HepG2 (cell line): ENCODE measurements around the gene HSPB8. TPM values are rescaled to one million over a fixed set of nuclear protein-coding genes. Genes with fewer than 3 reads are reported as not detected.

Experiments
- ATAC-seq: fragments of 200-7000 bp; cut with Tn5 transposase; 3 replicates; pipeline ENCODE4 v1.9.1; 2020; ENCODE audit warnings: mild to moderate bottlenecking, moderate library complexity
- BruUV-seq: library from RNA; stranded (reverse); fragments of 400-500 nt; replicated peaks from 2 replicates; lab custom pipeline; 2021; lab: Mats Ljungman, UMichigan
- CTCF ChIA-PET: fragments of 300-600 bp; formaldehyde crosslinking; extraction: SDS; loops from one replicate; lab custom pipeline; 2021; ENCODE audit warnings: low total read pairs, inconsistent platforms, low intra/inter-chr PET ratio; lab: Yijun Ruan, JAX
- POLR2A ChIA-PET: fragments of 350-600 bp; sonication (Branson Sonifier 250); formaldehyde crosslinking; loops from one replicate; lab custom pipeline; 2020; ENCODE audit warnings: antibody characterized with exemption, inconsistent platforms; lab: Yijun Ruan, JAX
- DNase-seq: peaks from one replicate; pipeline ENCODE4 v3.0.0-alpha.2; 2015; ENCODE audit warnings: low spot score
- FAIRE-seq: peaks from 3 replicates; lab custom pipeline; 2011; peaks lifted over from hg19 to GRCh38; lab: Jason Lieb, UNC
- H2AFZ ChIP-seq: one replicate; pipeline ENCODE4 v1.6.1; 2011; ENCODE audit warnings: low read length, inconsistent platforms
- H3K27ac ChIP-seq: fragments of 300-600 bp; 3 replicates; pipeline ENCODE4 v1.8.0; 2011; ENCODE audit warnings: mixed run types, mild to moderate bottlenecking, mixed read lengths, low read length, inconsistent platforms; ENCODE audit not compliant: insufficient read depth; ENCODE audit errors: extremely low read length
- H3K27me3 ChIP-seq, 2 experiments: fragments of 200-600 bp in 1 of 2; 2 replicates in 1 of 2; 3 replicates in 1 of 2; pipeline versions ENCODE4 v1.6.0 to v1.8.0; 2011; ENCODE audit warnings: low read length in 2 of 2, mild to moderate bottlenecking in 2 of 2, moderate library complexity in 2 of 2, inconsistent platforms in 1 of 2; ENCODE audit not compliant: insufficient read depth in 2 of 2, control insufficient read depth in 1 of 2
- H3K36me3 ChIP-seq, 2 experiments: fragments of 200-600 bp in 1 of 2; replicated peaks in 1 of 2; 2 replicates in 1 of 2; 3 replicates in 1 of 2; pipeline versions ENCODE4 v1.5.1 to v1.8.0; 2011; ENCODE audit warnings: low read length in 2 of 2, inconsistent platforms in 1 of 2; ENCODE audit not compliant: insufficient read depth in 2 of 2, control insufficient read depth in 1 of 2
- H3K4me1 ChIP-seq: 2 replicates; pipeline ENCODE4 v1.5.1; 2012; ENCODE audit warnings: low read length, inconsistent platforms; ENCODE audit not compliant: insufficient read depth
- H3K4me2 ChIP-seq: 2 replicates; pipeline ENCODE4 v1.6.0; 2011; ENCODE audit warnings: low read depth, low read length, inconsistent platforms
- H3K4me3 ChIP-seq, 3 experiments: fragments of 200-600 bp in 1 of 3; sonication (generic), shearing (Covaris generic) in 1 of 3; replicated peaks in 1 of 3; 2 replicates each; pipeline ENCODE4 v1.5.1; 2011 to 2016; ENCODE audit warnings: low read length in 3 of 3, inconsistent platforms in 2 of 3, low read depth in 2 of 3, mild to moderate bottlenecking in 2 of 3, control low read depth in 1 of 3, mixed read lengths in 1 of 3; ENCODE audit not compliant: insufficient read depth in 1 of 3
- H3K79me2 ChIP-seq: one replicate; pipeline ENCODE4 v1.6.1; 2011; ENCODE audit warnings: low read length, inconsistent platforms; ENCODE audit not compliant: insufficient read depth
- H3K9ac ChIP-seq: 2 replicates; pipeline ENCODE4 v1.6.0; 2011; ENCODE audit warnings: mild to moderate bottlenecking, low read depth, low read length, inconsistent platforms; ENCODE audit not compliant: insufficient read depth
- H3K9me3 ChIP-seq: 2 replicates; pipeline ENCODE4 v1.5.1; 2012; ENCODE audit warnings: mild to moderate bottlenecking, low read length
- H4K20me1 ChIP-seq: 2 replicates; pipeline ENCODE4 v1.6.0; 2011; ENCODE audit warnings: inconsistent platforms, mild to moderate bottlenecking, low read length, moderate library complexity; ENCODE audit not compliant: insufficient read depth
- ZNF30 ChIP-seq: sonication (generic); formaldehyde crosslinking; IDR thresholded peaks from 2 replicates; pipeline ENCODE4 v1.5.0; 2020; ENCODE audit warnings: mild to moderate bottlenecking, missing genetic modification reagents
- ZNF501 ChIP-seq: sonication (generic); formaldehyde crosslinking; IDR thresholded peaks from 2 replicates; pipeline ENCODE4 v1.5.1; 2020; ENCODE audit warnings: mild to moderate bottlenecking, moderate library complexity, missing genetic modification reagents
- ZNF619 ChIP-seq: sonication (generic); formaldehyde crosslinking; IDR thresholded peaks from 2 replicates; pipeline ENCODE4 v1.4.0; 2020; ENCODE audit warnings: mild to moderate bottlenecking, missing genetic modification reagents
- WGBS: methylation state at CpG from one replicate; pipeline ENCODE4 v1.1.6; 2017; ENCODE audit warnings: low lambda C conversion rate; 5-methylcytosine and 5-hydroxymethylcytosine counted together
- in situ Hi-C: cut with HindIII; loops from 2 replicates; pipeline ENCODE4 v1.10.0; 2017; ENCODE audit warnings: low pct_unique_long_range_greater_than_20kb; ENCODE audit not compliant: extremely low pct_ligation_motif_present
- intact Hi-C: fragments of 100-400 bp; cut with micrococcal nuclease; formaldehyde crosslinking; loops from one replicate; pipeline ENCODE4 v1.10.0; 2022; ENCODE audit not compliant: unreplicated experiment
- polyA plus RNA-seq, 8 experiments: library from polyadenylated mRNA; depleted of rRNA in 3 of 8; stranded (reverse) in 7 of 8; unstranded in 1 of 8; fragments of >200 nt; fragmentation: Illumina TruSeq in 4 of 8; extraction: Trizol in 4 of 8; gene quantifications; 2 replicates each; pipeline versions ENCODE4 v1.2.1 to v1.2.3, GENCODE V29; 2011 to 2016; ENCODE audit warnings: low read depth in 4 of 8, missing spikeins in 1 of 8, mixed read lengths in 1 of 8; ENCODE audit not compliant: insufficient read depth in 1 of 8
- total RNA-seq, 5 experiments: library from RNA; depleted of rRNA; stranded (reverse); fragments of >200 nt; fragmentation: Illumina TruSeq; extraction: Trizol; gene quantifications; 2 replicates each; pipeline ENCODE4 v1.2.3, GENCODE V29; 2016; ENCODE audit warnings: low read depth in 1 of 5
- TF ChIP-seq, protein P1 (sequence below): sonication (generic); formaldehyde crosslinking; IDR thresholded peaks from 2 replicates; pipeline ENCODE4 v1.4.0; 2020; ENCODE audit warnings: low read depth, mild to moderate bottlenecking, missing genetic modification reagents
- TF ChIP-seq, protein P2 (sequence below): sonication (generic); formaldehyde crosslinking; IDR thresholded peaks from 2 replicates; pipeline ENCODE4 v1.4.0; 2020; ENCODE audit warnings: missing genetic modification reagents, borderline replicate concordance

HSPB8 gene
- total and polyA plus RNA-seq, 2 of the 13 experiments (the other 11 are each of a cell fraction or from before 2014, with no cell fraction given): 0.49 to 0.54 TPM

DNA sequence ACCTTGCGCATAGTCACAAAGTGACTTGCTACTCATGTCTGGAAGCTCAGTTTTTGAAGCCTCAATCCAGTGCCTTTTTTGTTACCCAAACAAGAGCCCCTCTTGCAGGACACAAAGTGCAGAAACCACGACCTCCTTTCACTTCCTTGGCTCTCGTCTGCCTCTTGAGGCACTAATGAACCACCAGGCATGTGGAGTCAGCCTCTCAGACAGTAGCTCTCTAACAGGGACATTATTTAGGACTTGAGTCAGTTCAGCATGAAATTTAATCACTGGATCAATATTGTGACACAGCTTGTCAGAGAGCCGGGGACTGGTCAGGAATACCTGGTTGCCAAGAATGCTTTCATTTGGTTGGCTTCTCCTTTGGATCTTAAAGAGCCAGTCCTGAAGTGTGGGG lies 46.7 kb downstream of the HSPB8 start:
- H3K27me3 ChIP-seq: no peaks in the 10 kb centered on the region
- TF ChIP-seq ZNF501 (CRISPR knock-in tag) (no peak), ZNF619 (no peak), ZNF30 (CRISPR knock-in tag) (no peak)
- TF ChIP-seq, protein P1, sequence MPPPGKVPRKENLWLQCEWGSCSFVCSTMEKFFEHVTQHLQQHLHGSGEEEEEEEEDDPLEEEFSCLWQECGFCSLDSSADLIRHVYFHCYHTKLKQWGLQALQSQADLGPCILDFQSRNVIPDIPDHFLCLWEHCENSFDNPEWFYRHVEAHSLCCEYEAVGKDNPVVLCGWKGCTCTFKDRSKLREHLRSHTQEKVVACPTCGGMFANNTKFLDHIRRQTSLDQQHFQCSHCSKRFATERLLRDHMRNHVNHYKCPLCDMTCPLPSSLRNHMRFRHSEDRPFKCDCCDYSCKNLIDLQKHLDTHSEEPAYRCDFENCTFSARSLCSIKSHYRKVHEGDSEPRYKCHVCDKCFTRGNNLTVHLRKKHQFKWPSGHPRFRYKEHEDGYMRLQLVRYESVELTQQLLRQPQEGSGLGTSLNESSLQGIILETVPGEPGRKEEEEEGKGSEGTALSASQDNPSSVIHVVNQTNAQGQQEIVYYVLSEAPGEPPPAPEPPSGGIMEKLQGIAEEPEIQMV (CRISPR knock-in tag): no peak
- TF ChIP-seq, protein P2, sequence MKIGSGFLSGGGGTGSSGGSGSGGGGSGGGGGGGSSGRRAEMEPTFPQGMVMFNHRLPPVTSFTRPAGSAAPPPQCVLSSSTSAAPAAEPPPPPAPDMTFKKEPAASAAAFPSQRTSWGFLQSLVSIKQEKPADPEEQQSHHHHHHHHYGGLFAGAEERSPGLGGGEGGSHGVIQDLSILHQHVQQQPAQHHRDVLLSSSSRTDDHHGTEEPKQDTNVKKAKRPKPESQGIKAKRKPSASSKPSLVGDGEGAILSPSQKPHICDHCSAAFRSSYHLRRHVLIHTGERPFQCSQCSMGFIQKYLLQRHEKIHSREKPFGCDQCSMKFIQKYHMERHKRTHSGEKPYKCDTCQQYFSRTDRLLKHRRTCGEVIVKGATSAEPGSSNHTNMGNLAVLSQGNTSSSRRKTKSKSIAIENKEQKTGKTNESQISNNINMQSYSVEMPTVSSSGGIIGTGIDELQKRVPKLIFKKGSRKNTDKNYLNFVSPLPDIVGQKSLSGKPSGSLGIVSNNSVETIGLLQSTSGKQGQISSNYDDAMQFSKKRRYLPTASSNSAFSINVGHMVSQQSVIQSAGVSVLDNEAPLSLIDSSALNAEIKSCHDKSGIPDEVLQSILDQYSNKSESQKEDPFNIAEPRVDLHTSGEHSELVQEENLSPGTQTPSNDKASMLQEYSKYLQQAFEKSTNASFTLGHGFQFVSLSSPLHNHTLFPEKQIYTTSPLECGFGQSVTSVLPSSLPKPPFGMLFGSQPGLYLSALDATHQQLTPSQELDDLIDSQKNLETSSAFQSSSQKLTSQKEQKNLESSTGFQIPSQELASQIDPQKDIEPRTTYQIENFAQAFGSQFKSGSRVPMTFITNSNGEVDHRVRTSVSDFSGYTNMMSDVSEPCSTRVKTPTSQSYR (CRISPR knock-in tag): no peak
- H3K4me3 ChIP-seq: no peak overlapping the region
- H3K9me3 ChIP-seq: no peaks in the 10 kb centered on the region
- no peaks in the 10 kb centered on the region for H4K20me1 ChIP-seq
- BruUV-seq: no TSS peak
- intact Hi-C loops (no loop called here), in situ Hi-C loops (no loop called here)
- no peak overlapping the region for H2AFZ ChIP-seq
- no peak overlapping the region for H3K27ac ChIP-seq
- WGBS: 21% methylated on average over 4 of the region's 4 CpGs
- FAIRE-seq (no peak), DNase-seq (no peak), ATAC-seq (no peak)
- ChIA-PET CTCF (no interaction called here), POLR2A (no interaction called here)
- H3K4me2 ChIP-seq: no peak overlapping the region
- H3K4me1 ChIP-seq: no peaks in the 10 kb centered on the region
- no peaks in the 10 kb centered on the region for H3K36me3 ChIP-seq
- H3K9ac ChIP-seq: no peak overlapping the region
- no peaks in the 10 kb centered on the region for H3K79me2 ChIP-seq
